ENCODE results near the gene NUP85. TPM values are rescaled to one million over a fixed set of nuclear protein-coding genes. Genes with fewer than 3 reads are reported as not detected.

NUP85 gene
- total and polyA plus RNA-seq, 2 of the 4 experiments (the other 2 are of a cell fraction): 29.4 to 54.4 TPM

DNA sequence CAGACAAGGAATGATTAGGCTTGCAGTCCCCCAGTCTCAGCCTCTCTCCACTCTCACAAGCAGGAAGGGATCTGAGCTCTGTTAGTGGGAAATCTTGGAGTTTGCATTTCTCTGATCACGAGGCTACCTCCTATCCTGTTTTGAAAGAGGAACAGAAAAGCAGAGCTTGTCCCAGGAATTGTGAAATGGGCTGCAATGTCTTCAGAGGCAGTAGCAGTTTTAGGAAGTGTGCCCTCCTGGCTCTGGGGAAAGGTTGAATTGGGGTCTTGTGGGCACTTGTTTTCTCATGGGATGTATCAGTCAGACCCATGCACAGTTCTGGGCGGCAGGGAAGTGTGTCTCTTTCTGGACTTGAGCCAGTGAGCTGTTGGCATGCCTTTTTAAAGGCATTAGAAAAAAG lies 22.8 kb downstream of the NUP85 start:
- no peak overlapping the region for H4K8ac ChIP-seq (ENCODE audit: low read depth in 2 of 2, low read length in 2 of 2)
- peaks cover 62% of the 10 kb centered on the region for H3K36me3 ChIP-seq (ENCODE audit: control insufficient read depth, insufficient read depth, low read length)
- no peak overlapping the region for H3K27ac ChIP-seq (ENCODE audit: insufficient read depth, low read length)
- H3K56ac ChIP-seq (ENCODE audit: extremely low read depth, insufficient read depth, low read length): no peak overlapping the region
- ChIA-PET CTCF (no interaction called here), POLR2A (ENCODE audit: unreplicated experiment) (no interaction called here)
- H3K9me1 ChIP-seq (ENCODE audit: insufficient read depth, low read length): no peaks in the 10 kb centered on the region
- intact Hi-C loops (cut with micrococcal nuclease) (no loop called here), dilution Hi-C loops (cut with HindIII; ENCODE audit: low sequenced_read_pairs, unreplicated experiment) (no loop called here), in situ Hi-C loops (cut with MboI; ENCODE audit: low sequenced_read_pairs) (no loop called here)
- no peak overlapping the region for H3K18ac ChIP-seq (ENCODE audit: low read depth, low read length)
- no peak overlapping the region for H4K91ac ChIP-seq (ENCODE audit: insufficient read depth, low read depth, low read length)
- no peak overlapping the region for H2AK5ac ChIP-seq (ENCODE audit: low read depth, low read length)
- no peaks in the 10 kb centered on the region for H3K9me3 ChIP-seq (ENCODE audit: control insufficient read depth, insufficient read depth, low read length)
- no peak overlapping the region for H2AK9ac ChIP-seq (replicated peaks; ENCODE audit: low read depth, low read length, poor library complexity)
- no peak overlapping the region for H3K4ac ChIP-seq (ENCODE audit: low read depth, low read length)
- no peak overlapping the region for H4K5ac ChIP-seq (ENCODE audit: low read depth, low read length)
- H3K4me3 ChIP-seq (ENCODE audit: insufficient read depth, low read depth, low read length): no peak overlapping the region
- H4K20me1 ChIP-seq (ENCODE audit: insufficient read depth, low read length): no peaks in the 10 kb centered on the region
- no CpG with 5 or more reads among the region's 2 CpGs for WGBS, 2 experiments (ENCODE audit: extremely low coverage in 2 of 2, insufficient read length in 1 of 2)
- no peak overlapping the region for H3K4me2 ChIP-seq (ENCODE audit: low read depth, low read length)
- no TSS peak for BruUV-seq (replicated peaks)
- H3K23ac ChIP-seq (ENCODE audit: low read depth, low read length): no peak overlapping the region
- peaks cover 2 to 8% of the 10 kb centered on the region in 2 experiments; a peak in 2 of 4 replicates for H3K79me1 ChIP-seq (ENCODE audit: low read depth in 1 of 2, low read length in 2 of 2)
- no peak overlapping the region for H3K14ac ChIP-seq (replicated peaks; ENCODE audit: low read depth, low read length)
- no peaks in the 10 kb centered on the region for H3K27me3 ChIP-seq (ENCODE audit: control insufficient read depth, insufficient read depth, low read length)
- H2BK20ac ChIP-seq (ENCODE audit: low read depth, low read length): no peak overlapping the region
- H2BK15ac ChIP-seq (ENCODE audit: low read depth, low read length): no peak overlapping the region
- no peak for DNase-seq
- no peak for TF ChIP-seq RCOR1 (IDR thresholded peaks at IDR 0.05; ENCODE audit: insufficient replicate concordance, low read length)
- no peak for TF ChIP-seq SMC3 (IDR thresholded peaks at IDR 0.05; ENCODE audit: low read depth, low read length)
- no peak for TF ChIP-seq CEBPB (IDR thresholded peaks at IDR 0.05; ENCODE audit: low read depth, low read length)
- TF ChIP-seq, protein P1, sequence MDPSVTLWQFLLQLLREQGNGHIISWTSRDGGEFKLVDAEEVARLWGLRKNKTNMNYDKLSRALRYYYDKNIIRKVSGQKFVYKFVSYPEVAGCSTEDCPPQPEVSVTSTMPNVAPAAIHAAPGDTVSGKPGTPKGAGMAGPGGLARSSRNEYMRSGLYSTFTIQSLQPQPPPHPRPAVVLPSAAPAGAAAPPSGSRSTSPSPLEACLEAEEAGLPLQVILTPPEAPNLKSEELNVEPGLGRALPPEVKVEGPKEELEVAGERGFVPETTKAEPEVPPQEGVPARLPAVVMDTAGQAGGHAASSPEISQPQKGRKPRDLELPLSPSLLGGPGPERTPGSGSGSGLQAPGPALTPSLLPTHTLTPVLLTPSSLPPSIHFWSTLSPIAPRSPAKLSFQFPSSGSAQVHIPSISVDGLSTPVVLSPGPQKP (IDR thresholded peaks at IDR 0.05; ENCODE audit: borderline replicate concordance, low read depth, low read length): no peak
- no peak for TF ChIP-seq MAZ (IDR thresholded peaks at IDR 0.05; ENCODE audit: borderline replicate concordance, low read depth, low read length)
- no peak for TF ChIP-seq POLR2A (IDR thresholded peaks at IDR 0.05; ENCODE audit: low read depth, low read length)
- TF ChIP-seq, protein P2, sequence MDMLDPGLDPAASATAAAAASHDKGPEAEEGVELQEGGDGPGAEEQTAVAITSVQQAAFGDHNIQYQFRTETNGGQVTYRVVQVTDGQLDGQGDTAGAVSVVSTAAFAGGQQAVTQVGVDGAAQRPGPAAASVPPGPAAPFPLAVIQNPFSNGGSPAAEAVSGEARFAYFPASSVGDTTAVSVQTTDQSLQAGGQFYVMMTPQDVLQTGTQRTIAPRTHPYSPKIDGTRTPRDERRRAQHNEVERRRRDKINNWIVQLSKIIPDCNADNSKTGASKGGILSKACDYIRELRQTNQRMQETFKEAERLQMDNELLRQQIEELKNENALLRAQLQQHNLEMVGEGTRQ (IDR thresholded peaks at IDR 0.05; ENCODE audit: low read depth, low read length): no peak
- TF ChIP-seq FOS (IDR thresholded peaks at IDR 0.05; ENCODE audit: low read depth, low read length): no peak
- TF ChIP-seq, protein P3, sequence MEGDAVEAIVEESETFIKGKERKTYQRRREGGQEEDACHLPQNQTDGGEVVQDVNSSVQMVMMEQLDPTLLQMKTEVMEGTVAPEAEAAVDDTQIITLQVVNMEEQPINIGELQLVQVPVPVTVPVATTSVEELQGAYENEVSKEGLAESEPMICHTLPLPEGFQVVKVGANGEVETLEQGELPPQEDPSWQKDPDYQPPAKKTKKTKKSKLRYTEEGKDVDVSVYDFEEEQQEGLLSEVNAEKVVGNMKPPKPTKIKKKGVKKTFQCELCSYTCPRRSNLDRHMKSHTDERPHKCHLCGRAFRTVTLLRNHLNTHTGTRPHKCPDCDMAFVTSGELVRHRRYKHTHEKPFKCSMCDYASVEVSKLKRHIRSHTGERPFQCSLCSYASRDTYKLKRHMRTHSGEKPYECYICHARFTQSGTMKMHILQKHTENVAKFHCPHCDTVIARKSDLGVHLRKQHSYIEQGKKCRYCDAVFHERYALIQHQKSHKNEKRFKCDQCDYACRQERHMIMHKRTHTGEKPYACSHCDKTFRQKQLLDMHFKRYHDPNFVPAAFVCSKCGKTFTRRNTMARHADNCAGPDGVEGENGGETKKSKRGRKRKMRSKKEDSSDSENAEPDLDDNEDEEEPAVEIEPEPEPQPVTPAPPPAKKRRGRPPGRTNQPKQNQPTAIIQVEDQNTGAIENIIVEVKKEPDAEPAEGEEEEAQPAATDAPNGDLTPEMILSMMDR (conservative IDR thresholded peaks at IDR 0.05; ENCODE audit: low read depth, low read length): no peak
- TF ChIP-seq RFX5 (IDR thresholded peaks at IDR 0.05; ENCODE audit: low read depth, low read length): no peak
- TF ChIP-seq CHD1 (IDR thresholded peaks at IDR 0.05; ENCODE audit: low read depth, low read length): no peak
- no peak overlapping the region for H2AFZ ChIP-seq (replicated peaks; ENCODE audit: low read length, poor library complexity)
- no peak for ATAC-seq (ENCODE audit: low read depth)
- no peaks in the 10 kb centered on the region for H3K4me1 ChIP-seq (ENCODE audit: control insufficient read depth, insufficient read depth, low read length)
- no peak overlapping the region for H2BK5ac ChIP-seq (ENCODE audit: low read depth, low read length, poor library complexity, severe bottlenecking)
- H3K9ac ChIP-seq (ENCODE audit: low read depth, low read length): no peak overlapping the region
- H2BK120ac ChIP-seq (ENCODE audit: low read depth, low read length): no peak overlapping the region
